SK-N-SH (cell line): ENCODE data around the gene KLHL7. TPM values are rescaled to one million over a fixed set of nuclear protein-coding genes. Genes with fewer than 3 reads are reported as not detected.
A peak's percentile ranks its signal among the peaks of the same experiment; 100 is the strongest.

ENCODE experiments used
- CTCF ChIA-PET: fragments of 300-600, 350-600 bp; formaldehyde crosslinking; extraction: SDS; loops from one replicate; lab custom pipeline; 2021; lab: Yijun Ruan, JAX
- POLR2A ChIA-PET: fragments of 350-600 bp; sonication (Branson Sonifier 250); formaldehyde crosslinking; extraction: SDS; loops from one replicate; lab custom pipeline; 2020; ENCODE audit warnings: antibody characterized with exemption, inconsistent platforms; lab: Yijun Ruan, JAX
- DNase-seq: peaks from one replicate; pipeline ENCODE4 v3.0.0; 2012
- H2AFZ ChIP-seq: fragments of 200-600 bp; sonication (generic); 2 replicates; pipeline ENCODE4 v1.8.1; 2016; ENCODE audit warnings: antibody characterized with exemption, mild to moderate bottlenecking, low read depth
- H3F3A ChIP-seq: fragments of 200-600 bp; sonication (generic); replicated peaks from 2 replicates; pipeline ENCODE3; 2016; ENCODE audit warnings: antibody characterized with exemption, mild to moderate bottlenecking; ENCODE audit not compliant: insufficient read depth
- H3K27ac ChIP-seq, 2 experiments: fragments of 200-500 bp in 1 of 2; fragments of 200-600 bp in 1 of 2; sonication (Bioruptor generic) in 1 of 2; sonication (generic), shearing (Covaris generic) in 1 of 2; 2 replicates each; pipeline versions ENCODE4 v1.5.1 to v1.6.1; 2014 to 2016; ENCODE audit warnings: low read depth in 2 of 2, inconsistent platforms in 1 of 2, low read length in 1 of 2, mild to moderate bottlenecking in 1 of 2, mixed read lengths in 1 of 2
- H3K27me3 ChIP-seq: fragments of 200-600 bp; sonication (generic), shearing (Covaris generic); 2 replicates; pipeline ENCODE4 v1.6.1; 2016; ENCODE audit warnings: mixed run types; ENCODE audit not compliant: insufficient read depth
- H3K36me3 ChIP-seq, 2 experiments: fragments of 200-500 bp in 1 of 2; fragments of 200-600 bp in 1 of 2; sonication (Bioruptor generic) in 1 of 2; sonication (generic) in 1 of 2; replicated peaks in 1 of 2; 2 replicates each; pipeline versions ENCODE3 to v1.5.1; 2014 to 2016; ENCODE audit warnings: low read length in 1 of 2, mild to moderate bottlenecking in 1 of 2; ENCODE audit not compliant: insufficient read depth in 2 of 2, control insufficient read depth in 1 of 2
- H3K4me1 ChIP-seq, 2 experiments: fragments of 200-500 bp in 1 of 2; fragments of 200-600 bp in 1 of 2; sonication (Bioruptor generic) in 1 of 2; sonication (generic), shearing (Covaris generic) in 1 of 2; 2 replicates each; pipeline versions ENCODE4 v1.5.1 to v1.6.1; 2014 to 2016; ENCODE audit warnings: low read depth in 1 of 2, low read length in 1 of 2, mixed run types in 1 of 2; ENCODE audit not compliant: insufficient read depth in 2 of 2, control insufficient read depth in 1 of 2
- H3K4me2 ChIP-seq: fragments of 200-600 bp; sonication (generic), shearing (Covaris generic); 2 replicates; pipeline ENCODE4 v1.6.1; 2017; ENCODE audit warnings: mixed run types
- H3K4me3 ChIP-seq, 2 experiments: fragments of 200-500 bp in 1 of 2; fragments of 200-600 bp in 1 of 2; sonication (Bioruptor generic) in 1 of 2; sonication (generic), shearing (Covaris generic) in 1 of 2; 2 replicates each; pipeline versions ENCODE4 v1.5.1 to v1.8.1; 2014 to 2016; ENCODE audit warnings: low read depth in 2 of 2, inconsistent platforms in 1 of 2, low read length in 1 of 2, mild to moderate bottlenecking in 1 of 2, mixed read lengths in 1 of 2, moderate library complexity in 1 of 2
- H3K79me2 ChIP-seq: fragments of 200-600 bp; sonication (generic); 2 replicates; pipeline ENCODE4 v1.8.1; 2017; ENCODE audit warnings: mild to moderate bottlenecking; ENCODE audit not compliant: insufficient read depth
- H3K9ac ChIP-seq: fragments of 200-600 bp; sonication (generic); 2 replicates; pipeline ENCODE4 v1.6.1; 2017; ENCODE audit warnings: mixed run types
- H3K9me2 ChIP-seq: fragments of 200-600 bp; sonication (generic); 2 replicates; pipeline ENCODE4 v1.6.1; 2017; ENCODE audit warnings: mixed run types
- H3K9me3 ChIP-seq: fragments of 200-600 bp; sonication (generic); 2 replicates; pipeline ENCODE4 v1.6.1; 2017; ENCODE audit warnings: mixed run types, mild to moderate bottlenecking, moderate library complexity
- H4K20me1 ChIP-seq: fragments of 200-600 bp; sonication (generic); 2 replicates; pipeline ENCODE4 v1.6.1; 2017; ENCODE audit warnings: mild to moderate bottlenecking, mixed run types; ENCODE audit not compliant: insufficient read depth
- FOXM1 ChIP-seq: IDR thresholded peaks from 2 replicates; pipeline ENCODE4 v1.4.0; 2012; ENCODE audit warnings: low read depth, mild to moderate bottlenecking
- IRF3 ChIP-seq: fragments of 150-350 bp; IDR thresholded peaks from 2 replicates; pipeline ENCODE4 v1.6.1; 2016; ENCODE audit warnings: mild to moderate bottlenecking, low read depth, low read length
- NFIC ChIP-seq: IDR thresholded peaks from 2 replicates; pipeline ENCODE4 v1.4.0; 2012; ENCODE audit warnings: borderline replicate concordance
- PBX3 ChIP-seq: IDR thresholded peaks from 2 replicates; pipeline ENCODE4; 2012
- RFX5 ChIP-seq: IDR thresholded peaks from 2 replicates; pipeline ENCODE4 v1.6.1; 2012; ENCODE audit warnings: mild to moderate bottlenecking, improper control_type of control experiment, low read length
- SIN3A ChIP-seq: IDR thresholded peaks from 2 replicates; pipeline ENCODE4 v1.6.1; 2012; ENCODE audit warnings: low read depth, mild to moderate bottlenecking, low read length, moderate library complexity, borderline replicate concordance
- YY1 ChIP-seq: IDR thresholded peaks from 2 replicates; pipeline ENCODE4 v1.4.0; 2012; ENCODE audit warnings: low read depth, mild to moderate bottlenecking
- WGBS: methylation state at CpG from one replicate; pipeline ENCODE4 v1.1.6; 2017; ENCODE audit warnings: low lambda C conversion rate; 5-methylcytosine and 5-hydroxymethylcytosine counted together
- polyA plus RNA-seq, 3 experiments: library from polyadenylated mRNA; depleted of rRNA; stranded (reverse); fragments of >200 nt; gene quantifications; 2 replicates each; pipeline ENCODE4 v1.2.3, GENCODE V29; 2012

Gene KLHL7
- polyA plus RNA-seq, 1 of the 3 experiments (the other 2 are of a cell fraction): 30.8 TPM

- H4K20me1 ChIP-seq: peaks cover 7% of the 10 kb centered on the region; the same call in 1 of the 2 replicates
- H3K9ac ChIP-seq: peak overlapping the region; percentile 90
- ChIA-PET CTCF (interaction anchor here (0.7 to 3.4 kb wide), 17 partner anchors 9 to 1024 kb away, joined by 3 to 19 read pairs (median 4); no protein-coding TSS in a partner anchor), POLR2A (interaction anchor here (0.8 to 2.1 kb wide), 7 partner anchors 10 to 368 kb away, joined by 3 to 17 read pairs (median 5); no protein-coding TSS in a partner anchor)
- DNase-seq: no peak
- peaks cover 8% of the 10 kb centered on the region for H3F3A ChIP-seq
- peak overlapping the region; percentile 96 for H2AFZ ChIP-seq
- H3K4me3 ChIP-seq: peak overlapping the region; percentile 100
- H3K4me2 ChIP-seq: peak overlapping the region; percentile 92
- H3K79me2 ChIP-seq: peaks cover 58% of the 10 kb centered on the region
- TF ChIP-seq RFX5: peak; percentile 12; the same call in 1 of the 2 replicates
- TF ChIP-seq FOXM1: no peak
- TF ChIP-seq YY1: no peak
- peaks cover 0 to 20% of the 10 kb centered on the region in 2 experiments; a peak in 2 of 4 replicates for H3K4me1 ChIP-seq
- peaks cover 0 to 4% of the 10 kb centered on the region in 2 experiments for H3K36me3 ChIP-seq
- no peaks in the 10 kb centered on the region for H3K9me3 ChIP-seq
- no peaks in the 10 kb centered on the region for H3K27me3 ChIP-seq
- WGBS: 9% methylated on average over 9 of the region's 9 CpGs
- peak overlapping the region; percentile 90 to 96 for H3K27ac ChIP-seq
- no peaks in the 10 kb centered on the region for H3K9me2 ChIP-seq
Measured at GRCh38 chr7:23106823-23107663, 1.5 kb downstream of the KLHL7 start.

DNA sequence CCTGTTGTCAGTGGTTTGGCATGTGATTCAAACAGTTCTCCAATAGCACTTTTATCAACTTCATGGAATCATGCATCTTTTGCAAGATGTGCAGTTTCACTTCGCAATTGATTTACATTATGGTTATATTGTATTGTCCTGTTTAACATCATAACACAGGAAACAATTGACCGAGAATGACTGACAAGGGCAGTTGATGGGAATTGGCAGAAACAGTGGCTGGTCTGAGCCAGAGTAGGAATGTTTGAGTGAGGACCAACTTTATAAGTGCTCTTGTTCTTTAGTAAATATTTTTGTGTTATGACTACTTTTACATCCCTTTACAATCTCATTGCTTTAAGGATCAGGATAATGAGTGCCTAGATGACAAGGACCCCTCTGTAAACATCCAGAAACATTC is 2.2 kb downstream of the KLHL7 start:
- H3K36me3 ChIP-seq: peaks cover 0 to under 1% of the 10 kb centered on the region in 2 experiments
- WGBS: 66% methylated on average over 2 of the region's 2 CpGs
- H3K4me3 ChIP-seq: peak overlapping the region; percentile 100
- H2AFZ ChIP-seq: no peak overlapping the region
- H4K20me1 ChIP-seq: peaks cover 7% of the 10 kb centered on the region; the same call in 1 of the 2 replicates
- no peak for DNase-seq
- ChIA-PET CTCF (interaction anchor here (0.6 to 3.4 kb wide), 7 partner anchors 8 to 74 kb away, joined by 3 to 19 read pairs (median 4); no protein-coding TSS in a partner anchor), POLR2A (no interaction called here)
- H3K9ac ChIP-seq: peak overlapping the region; percentile 90; the same call in 1 of the 2 replicates
- H3K27me3 ChIP-seq: no peaks in the 10 kb centered on the region
- no peaks in the 10 kb centered on the region for H3K9me2 ChIP-seq
- TF ChIP-seq PBX3 (0 out of 2 replicates have a peak, but pooled peaks have one; percentile 25), SIN3A (no peak)
- H3K4me1 ChIP-seq: peaks cover 0 to 20% of the 10 kb centered on the region in 2 experiments; a peak in 2 of 4 replicates
- peaks cover 8% of the 10 kb centered on the region for H3F3A ChIP-seq
- peaks cover 65% of the 10 kb centered on the region for H3K79me2 ChIP-seq
- 0 out of 4 replicates have a peak overlapping the region, but pooled peaks of 1 of the 2 experiments have one; percentile 90 for H3K27ac ChIP-seq
- no peaks in the 10 kb centered on the region for H3K9me3 ChIP-seq
- H3K4me2 ChIP-seq: peak overlapping the region; percentile 92

- peaks cover 4 to 20% of the 10 kb centered on the region in 2 experiments; a peak in 3 of 4 replicates for H3K4me1 ChIP-seq
- H3K36me3 ChIP-seq: no peaks in the 10 kb centered on the region
- 98% methylated on average over 4 of the region's 4 CpGs for WGBS
- H3K4me3 ChIP-seq: no peak overlapping the region
- no peaks in the 10 kb centered on the region for H3K27me3 ChIP-seq
- H3K9me3 ChIP-seq: no peaks in the 10 kb centered on the region
- H4K20me1 ChIP-seq: peaks cover 8% of the 10 kb centered on the region
- POLR2A ChIA-PET: no interaction called here
- H3K9me2 ChIP-seq: no peaks in the 10 kb centered on the region
- peaks cover 7% of the 10 kb centered on the region for H3F3A ChIP-seq
- DNase-seq: no peak
- peaks cover 74% of the 10 kb centered on the region for H3K79me2 ChIP-seq
- no peak for TF ChIP-seq PBX3
- no peak for TF ChIP-seq NFIC
- no peak for TF ChIP-seq IRF3
- no peak overlapping the region for H2AFZ ChIP-seq
- no peak overlapping the region for H3K27ac ChIP-seq
- CTCF ChIA-PET: interaction anchor here (1.0 to 1.1 kb wide), 2 partner anchors 54 to 1026 kb away, joined by 3 read pairs; no protein-coding TSS in a partner anchor
- no peak overlapping the region for H3K4me2 ChIP-seq
- no peak overlapping the region for H3K9ac ChIP-seq
Measured at GRCh38 chr7:23108995-23109394, 3.4 kb downstream of the KLHL7 start.
